Testis (tissue), 3 donors: ENCODE data around the gene TMEM117. TPM values are rescaled to one million over a fixed set of nuclear protein-coding genes. Genes with fewer than 3 reads are reported as not detected.

Source experiments
- DNase-seq: peaks from one replicate; pipeline ENCODE4 v3.0.0-alpha.2; 2019
- H3K27ac ChIP-seq, 2 donors: fragments of 200-600 bp; sonication (generic); one replicate each; pipeline ENCODE4 v1.5.1; 2019
- H3K27me3 ChIP-seq: fragments of 200-600 bp; sonication (generic); one replicate; pipeline ENCODE4 v1.5.1; 2019
- H3K36me3 ChIP-seq: fragments of 200-600 bp; sonication (generic); one replicate; pipeline ENCODE4 v1.5.1; 2017; ENCODE audit warnings: low read depth; ENCODE audit errors: missing control alignments
- H3K4me1 ChIP-seq: fragments of 200-600 bp; sonication (generic); one replicate; pipeline ENCODE4 v1.5.1; 2019
- H3K4me3 ChIP-seq, 2 donors: fragments of 200-600 bp; sonication (generic); one replicate each; pipeline ENCODE4 v1.5.1; 2017 to 2019
- H3K9me3 ChIP-seq: fragments of 200-600 bp; sonication (generic); one replicate; pipeline ENCODE4 v1.5.1; 2017
- POLR2A ChIP-seq: fragments of 450-650 bp; IDR thresholded peaks from one replicate; pipeline ENCODE4 v1.6.1; 2017; ENCODE audit warnings: antibody characterized with exemption, mild to moderate bottlenecking, moderate library complexity
- WGBS, 2 donors: methylation state at CpG; one replicate each; pipeline ENCODE4 v1.1.5; 2018; 5-methylcytosine and 5-hydroxymethylcytosine counted together
- intact Hi-C: fragments of 100-400 bp; cut with DNase I; formaldehyde crosslinking; loops from one replicate; pipeline ENCODE4 v1.15.1; 2023; ENCODE audit warnings: low total_unique reads
- polyA plus RNA-seq: library from polyadenylated mRNA; stranded (reverse); fragments of 350-450 nt; fragmentation: Illumina TruSeq; extraction: RNeasy Lipid Tissue Mini Kit (QIAGEN cat#74804); gene quantifications from one replicate; pipeline ENCODE4 v1.2.3, GENCODE V29; 2014; ENCODE audit warnings: low read depth, low replicate concordance; ENCODE audit not compliant: insufficient read depth
- total RNA-seq, 2 donors: library from RNA; depleted of rRNA; stranded (reverse); fragments of >200 nt; gene quantifications; one replicate each; pipeline ENCODE4 v1.2.3, GENCODE V29; 2016
- TF ChIP-seq, protein P1 (sequence below), 3 experiments: fragments of 450-650 bp in 2 of 3; fragments of 200-600 bp in 1 of 3; sonication (generic) in 1 of 3; IDR thresholded peaks; one replicate each; pipeline ENCODE4 v1.5.1; 2016 to 2019; ENCODE audit warnings: antibody characterized with exemption in 3 of 3, mild to moderate bottlenecking in 2 of 3, moderate library complexity in 1 of 3

TMEM117 gene
- total and polyA plus RNA-seq, 3 donors from 2014 or later = 6.1 to 17.7 (median 14.8) TPM

DNA sequence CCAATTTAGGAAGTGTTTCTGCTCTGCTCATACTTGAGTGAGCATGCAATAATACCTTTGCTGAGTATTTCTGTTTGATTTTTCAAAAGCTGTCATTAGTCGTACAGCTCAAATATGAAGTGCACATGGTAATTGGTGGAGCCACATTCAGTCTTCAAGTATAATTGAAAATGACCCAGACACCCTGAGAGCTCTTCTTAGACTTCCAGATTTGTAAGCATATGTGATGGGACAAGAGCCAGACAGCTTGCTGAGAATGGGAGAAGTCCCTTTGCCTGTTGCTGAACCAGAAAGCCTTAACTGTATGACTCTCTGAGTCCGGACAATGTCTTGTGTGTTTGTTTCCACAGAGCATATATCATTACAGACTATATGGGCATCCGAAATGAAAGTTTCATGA is 307.3 kb downstream of the TMEM117 start:
- no peaks in the 10 kb centered on the region for H3K9me3 ChIP-seq
- no peak overlapping the region for H3K27ac ChIP-seq
- no peak overlapping the region for H3K4me3 ChIP-seq
- no peak for TF ChIP-seq POLR2A
- TF ChIP-seq, protein P1, sequence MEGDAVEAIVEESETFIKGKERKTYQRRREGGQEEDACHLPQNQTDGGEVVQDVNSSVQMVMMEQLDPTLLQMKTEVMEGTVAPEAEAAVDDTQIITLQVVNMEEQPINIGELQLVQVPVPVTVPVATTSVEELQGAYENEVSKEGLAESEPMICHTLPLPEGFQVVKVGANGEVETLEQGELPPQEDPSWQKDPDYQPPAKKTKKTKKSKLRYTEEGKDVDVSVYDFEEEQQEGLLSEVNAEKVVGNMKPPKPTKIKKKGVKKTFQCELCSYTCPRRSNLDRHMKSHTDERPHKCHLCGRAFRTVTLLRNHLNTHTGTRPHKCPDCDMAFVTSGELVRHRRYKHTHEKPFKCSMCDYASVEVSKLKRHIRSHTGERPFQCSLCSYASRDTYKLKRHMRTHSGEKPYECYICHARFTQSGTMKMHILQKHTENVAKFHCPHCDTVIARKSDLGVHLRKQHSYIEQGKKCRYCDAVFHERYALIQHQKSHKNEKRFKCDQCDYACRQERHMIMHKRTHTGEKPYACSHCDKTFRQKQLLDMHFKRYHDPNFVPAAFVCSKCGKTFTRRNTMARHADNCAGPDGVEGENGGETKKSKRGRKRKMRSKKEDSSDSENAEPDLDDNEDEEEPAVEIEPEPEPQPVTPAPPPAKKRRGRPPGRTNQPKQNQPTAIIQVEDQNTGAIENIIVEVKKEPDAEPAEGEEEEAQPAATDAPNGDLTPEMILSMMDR (IDR thresholded peaks at IDR 0.05) = no peak
- intact Hi-C loops = no loop called here
- H3K27me3 ChIP-seq = no peaks in the 10 kb centered on the region
- no peaks in the 10 kb centered on the region for H3K4me1 ChIP-seq
- no peak for DNase-seq
- 96% methylated on average over 3 of the region's 3 CpGs for WGBS, 2 donors
- no peaks in the 10 kb centered on the region for H3K36me3 ChIP-seq

DNA sequence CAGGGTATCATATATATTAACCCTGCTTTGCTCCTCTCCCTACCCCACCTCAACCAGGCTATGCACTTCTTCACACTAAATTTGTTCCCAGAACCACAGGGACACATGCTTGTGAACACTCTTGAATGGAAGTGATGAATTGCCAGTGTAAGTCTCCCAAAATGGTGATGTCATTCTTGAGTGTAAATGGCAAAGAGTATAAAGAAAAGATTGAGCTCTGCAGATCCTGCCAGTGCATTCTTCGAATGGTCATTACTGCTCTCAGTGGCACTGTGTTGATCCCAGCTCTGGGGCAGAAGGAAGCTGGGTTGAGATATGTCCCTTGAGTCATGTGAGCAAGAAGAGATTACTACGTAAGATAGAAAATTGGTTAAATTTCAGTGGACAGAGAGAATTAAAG is 313.1 kb downstream of the TMEM117 start:
- H3K36me3 ChIP-seq = no peaks in the 10 kb centered on the region
- H3K4me3 ChIP-seq = no peak overlapping the region
- no peak overlapping the region for H3K27ac ChIP-seq
- no peak for DNase-seq
- TF ChIP-seq, protein P1 (IDR thresholded peaks at IDR 0.05) = no peak
- no peak for TF ChIP-seq POLR2A
- intact Hi-C loops = no loop called here
- H3K27me3 ChIP-seq = no peaks in the 10 kb centered on the region
- WGBS, 2 donors = 93% methylated on average over 2 of the region's 2 CpGs
- no peaks in the 10 kb centered on the region for H3K9me3 ChIP-seq
- no peaks in the 10 kb centered on the region for H3K4me1 ChIP-seq

DNA sequence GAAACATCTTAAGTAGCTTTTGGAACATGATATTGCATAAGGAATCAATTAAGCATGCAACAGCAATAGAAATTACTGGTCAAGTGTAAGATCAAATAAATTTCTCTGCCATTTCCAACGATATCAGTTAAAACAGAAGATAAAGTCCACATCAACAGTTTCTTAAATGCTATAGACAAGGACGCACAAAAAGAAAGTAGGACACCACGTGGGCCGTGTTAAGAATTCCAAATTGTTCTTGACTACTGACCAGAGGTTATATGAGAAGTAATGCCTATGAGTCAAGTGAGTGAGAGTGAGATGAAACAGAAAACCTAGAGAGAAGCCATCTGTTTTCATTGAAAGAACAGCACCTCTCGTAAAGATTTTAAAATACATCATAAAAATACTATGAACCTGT is 318.2 kb downstream of the TMEM117 start:
- Histone ChIP-seq H3K4me1 (no peaks in the 10 kb centered on the region), H3K36me3 (no peaks in the 10 kb centered on the region), H3K27me3 (no peaks in the 10 kb centered on the region), H3K4me3 (no peak overlapping the region), H3K9me3 (no peaks in the 10 kb centered on the region), H3K27ac (no peak overlapping the region)
- WGBS, 2 donors = 49 to 52% methylated on average over 5 of the region's 5 CpGs
- TF ChIP-seq, protein P1 (IDR thresholded peaks at IDR 0.05) = no peak
- TF ChIP-seq POLR2A = no peak
- intact Hi-C loops = no loop called here
- DNase-seq = no peak

DNA sequence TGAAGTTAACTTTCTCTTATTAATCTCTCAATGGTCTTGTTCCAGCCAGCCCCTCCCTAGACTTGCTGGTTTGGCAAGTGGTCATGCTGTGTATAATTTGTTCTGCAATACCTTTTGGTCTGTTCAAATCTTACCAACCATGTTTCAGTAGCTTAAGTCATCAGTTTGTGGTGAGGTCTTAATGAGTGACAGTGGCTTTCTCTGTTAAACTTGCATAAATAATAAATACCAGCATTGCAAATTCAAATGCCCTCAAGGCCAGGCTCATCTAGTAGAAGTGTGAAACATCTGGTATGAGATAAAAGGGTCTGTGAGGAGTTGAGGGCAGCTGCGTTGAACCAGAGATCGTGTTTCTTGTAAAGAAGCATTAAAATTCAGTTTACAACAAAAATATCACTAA is 319.5 kb downstream of the TMEM117 start:
- intact Hi-C loops = no loop called here
- WGBS, 2 donors = 60 to 71% methylated on average over 2 of the region's 2 CpGs
- no peaks in the 10 kb centered on the region for H3K36me3 ChIP-seq
- TF ChIP-seq, protein P1 (IDR thresholded peaks at IDR 0.05) = no peak
- TF ChIP-seq POLR2A = no peak
- no peak overlapping the region for H3K4me3 ChIP-seq
- DNase-seq = no peak
- H3K27me3 ChIP-seq = no peaks in the 10 kb centered on the region
- no peaks in the 10 kb centered on the region for H3K9me3 ChIP-seq
- no peak overlapping the region for H3K27ac ChIP-seq
- H3K4me1 ChIP-seq = no peaks in the 10 kb centered on the region

DNA sequence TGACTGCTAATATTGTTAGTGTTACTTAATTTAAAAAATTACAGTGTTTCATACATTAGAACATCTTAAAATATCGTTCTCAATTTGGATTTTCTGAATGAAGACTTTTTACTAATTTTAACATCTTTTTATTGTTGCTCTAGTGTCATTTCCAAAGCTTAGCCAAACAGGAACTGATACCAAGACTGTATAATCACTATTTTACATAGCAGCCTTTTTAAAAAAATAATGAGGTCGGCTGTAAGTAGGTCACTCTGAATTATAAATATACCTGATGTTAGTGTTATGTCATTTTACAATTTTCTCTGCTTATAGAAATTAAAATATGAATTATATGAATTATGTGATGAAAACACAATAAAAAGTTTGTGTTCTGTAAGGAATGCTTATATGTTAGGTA is 321.5 kb downstream of the TMEM117 start:
- TF ChIP-seq, protein P1 (IDR thresholded peaks at IDR 0.05) = no peak
- no peak for TF ChIP-seq POLR2A
- intact Hi-C loops = no loop called here
- H3K27ac ChIP-seq = no peak overlapping the region
- no peaks in the 10 kb centered on the region for H3K4me1 ChIP-seq
- H3K27me3 ChIP-seq = no peaks in the 10 kb centered on the region
- no peaks in the 10 kb centered on the region for H3K9me3 ChIP-seq
- no peak overlapping the region for H3K4me3 ChIP-seq
- 40 to 41% methylated on average over 2 of the region's 2 CpGs for WGBS, 2 donors
- H3K36me3 ChIP-seq = no peaks in the 10 kb centered on the region
- DNase-seq = no peak
